Neural crest cell (in vitro differentiated cells): Measurements from ENCODE around the gene FGG. TPM values are rescaled to one million over a fixed set of nuclear protein-coding genes. Genes with fewer than 3 reads are reported as not detected.
"Not testable (repeated sequence)": the region's sequence is repeated elsewhere in the genome, so short reads cannot be mapped to it uniquely, and the experiment has no call there.

Experiments used
- DNase-seq: peaks from one replicate; pipeline ENCODE4 v3.0.0; 2021; ENCODE audit warnings: low read depth, mixed read lengths, low spot score
- H3K27ac Mint-ChIP-seq: one replicate; pipeline ENCODE4 v1.8.0; 2021; ENCODE audit warnings: mild to moderate bottlenecking, mixed read lengths; ENCODE audit not compliant: unreplicated experiment
- H3K27me3 Mint-ChIP-seq: 2 replicates; pipeline ENCODE4 v1.8.0; 2021; ENCODE audit warnings: low read depth, mild to moderate bottlenecking, mixed read lengths
- H3K36me3 Mint-ChIP-seq: 2 replicates; pipeline ENCODE4 v1.8.0; 2021; ENCODE audit warnings: low read depth, mild to moderate bottlenecking, mixed read lengths
- H3K4me1 Mint-ChIP-seq: 2 replicates; pipeline ENCODE4 v1.8.0; 2021; ENCODE audit warnings: mixed read lengths
- H3K4me3 Mint-ChIP-seq: one replicate; pipeline ENCODE4 v1.8.0; 2021; ENCODE audit warnings: mild to moderate bottlenecking, mixed read lengths
- H3K9me3 Mint-ChIP-seq: 2 replicates; pipeline ENCODE4 v1.8.0; 2021; ENCODE audit warnings: mixed read lengths
- total RNA-seq: library from RNA; stranded (reverse); gene quantifications from 2 replicates; pipeline ENCODE4 v1.2.1, GENCODE V29; 2021
- TF ChIP-seq, protein P1 (sequence below): fragments of 200-600 bp; sonication (generic); conservative IDR thresholded peaks from 2 replicates; pipeline ENCODE4 v1.5.0; 2021; ENCODE audit warnings: antibody characterized with exemption, mild to moderate bottlenecking

The FGG gene
- total RNA-seq, 1 donor from 2014 or later, result not detected

- Mint-ChIP-seq H3K9me3 (no peaks in the 10 kb centered on the region), H3K4me3 (no peak overlapping the region), H3K27ac (no peak overlapping the region), H3K4me1 (peaks cover 7% of the 10 kb centered on the region), H3K27me3 (no peaks in the 10 kb centered on the region), H3K36me3 (no peaks in the 10 kb centered on the region)
- DNase-seq, result no peak
- TF ChIP-seq, protein P1, sequence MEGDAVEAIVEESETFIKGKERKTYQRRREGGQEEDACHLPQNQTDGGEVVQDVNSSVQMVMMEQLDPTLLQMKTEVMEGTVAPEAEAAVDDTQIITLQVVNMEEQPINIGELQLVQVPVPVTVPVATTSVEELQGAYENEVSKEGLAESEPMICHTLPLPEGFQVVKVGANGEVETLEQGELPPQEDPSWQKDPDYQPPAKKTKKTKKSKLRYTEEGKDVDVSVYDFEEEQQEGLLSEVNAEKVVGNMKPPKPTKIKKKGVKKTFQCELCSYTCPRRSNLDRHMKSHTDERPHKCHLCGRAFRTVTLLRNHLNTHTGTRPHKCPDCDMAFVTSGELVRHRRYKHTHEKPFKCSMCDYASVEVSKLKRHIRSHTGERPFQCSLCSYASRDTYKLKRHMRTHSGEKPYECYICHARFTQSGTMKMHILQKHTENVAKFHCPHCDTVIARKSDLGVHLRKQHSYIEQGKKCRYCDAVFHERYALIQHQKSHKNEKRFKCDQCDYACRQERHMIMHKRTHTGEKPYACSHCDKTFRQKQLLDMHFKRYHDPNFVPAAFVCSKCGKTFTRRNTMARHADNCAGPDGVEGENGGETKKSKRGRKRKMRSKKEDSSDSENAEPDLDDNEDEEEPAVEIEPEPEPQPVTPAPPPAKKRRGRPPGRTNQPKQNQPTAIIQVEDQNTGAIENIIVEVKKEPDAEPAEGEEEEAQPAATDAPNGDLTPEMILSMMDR, result no peak
Measured at GRCh38 chr4:154597798-154598774, 14.4 kb downstream of the FGG start.

- H3K4me1 Mint-ChIP-seq, DNase-seq, H3K9me3 Mint-ChIP-seq, H3K27ac Mint-ChIP-seq, H3K27me3 Mint-ChIP-seq, H3K4me3 Mint-ChIP-seq, H3K36me3 Mint-ChIP-seq: not testable (repeated sequence)
Measured at GRCh38 chr4:154597281-154597680, 15.2 kb downstream of the FGG start.

GRCh38 chr4:154595807-154596206 lies 16.6 kb downstream of the FGG start:
- no peak for DNase-seq
- no peaks in the 10 kb centered on the region for H3K9me3 Mint-ChIP-seq
- TF ChIP-seq, protein P1, result no peak
- H3K4me1 Mint-ChIP-seq, result peaks cover 7% of the 10 kb centered on the region
- no peaks in the 10 kb centered on the region for H3K27me3 Mint-ChIP-seq
- no peak overlapping the region for H3K27ac Mint-ChIP-seq
- no peaks in the 10 kb centered on the region for H3K36me3 Mint-ChIP-seq
- H3K4me3 Mint-ChIP-seq, result no peak overlapping the region

- not testable (repeated sequence) for H3K9me3 Mint-ChIP-seq, DNase-seq, H3K27ac Mint-ChIP-seq, H3K4me3 Mint-ChIP-seq, H3K27me3 Mint-ChIP-seq, H3K36me3 Mint-ChIP-seq, H3K4me1 Mint-ChIP-seq
Measured at GRCh38 chr4:154594343-154594742, 18.1 kb downstream of the FGG start.

DNA sequence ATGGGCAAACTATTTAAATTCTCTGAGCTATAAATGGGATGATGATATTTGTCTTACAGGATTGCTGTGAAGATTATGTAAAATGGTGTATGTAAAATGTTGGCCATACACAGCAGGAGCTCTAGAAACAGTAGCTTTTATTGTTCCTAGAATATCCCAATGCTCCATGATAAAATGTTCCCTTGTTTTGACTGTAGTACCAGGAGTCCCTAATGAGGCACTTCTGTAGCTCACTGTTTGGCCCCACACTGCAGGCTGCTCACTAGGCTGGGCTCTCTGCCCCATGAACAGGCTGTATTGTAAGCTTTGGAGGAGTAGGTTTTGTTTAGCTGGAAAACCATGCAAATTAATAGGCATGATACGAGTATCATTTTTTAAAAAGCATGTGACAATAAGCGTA lies 18.6 kb downstream of the FGG start:
- Mint-ChIP-seq H3K36me3 (no peaks in the 10 kb centered on the region), H3K4me1 (peaks cover 7% of the 10 kb centered on the region), H3K27me3 (peaks cover 10% of the 10 kb centered on the region), H3K4me3 (no peak overlapping the region), H3K9me3 (no peaks in the 10 kb centered on the region), H3K27ac (no peak overlapping the region)
- TF ChIP-seq, protein P1, result no peak
- DNase-seq, result no peak

DNA sequence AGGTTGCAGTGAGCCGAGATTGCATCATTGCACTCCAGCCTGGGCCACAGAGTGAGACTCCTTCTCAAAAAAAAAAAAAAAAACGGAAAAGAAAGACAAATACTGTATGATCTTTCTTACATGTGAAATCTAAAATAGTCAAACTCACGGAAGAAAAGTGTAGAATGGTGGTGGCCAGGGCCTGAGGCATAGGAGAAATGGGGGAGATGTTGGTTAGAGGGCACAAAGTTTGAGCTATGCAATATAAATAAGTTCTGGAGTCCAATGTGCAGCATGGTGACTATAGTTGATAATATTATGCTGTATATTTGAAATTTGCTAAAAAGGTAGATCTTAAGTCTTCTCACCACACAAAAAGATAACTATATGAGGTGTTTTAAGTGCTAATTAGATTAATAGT lies 20.6 kb downstream of the FGG start:
- no peaks in the 10 kb centered on the region for H3K9me3 Mint-ChIP-seq
- peaks cover 17% of the 10 kb centered on the region for H3K27me3 Mint-ChIP-seq

More for the DNA sequence above, 20.6 kb downstream of the FGG start:
- no peak overlapping the region for H3K4me3 Mint-ChIP-seq
- H3K36me3 Mint-ChIP-seq, result no peaks in the 10 kb centered on the region
- no peak overlapping the region for H3K27ac Mint-ChIP-seq
- peaks cover 7% of the 10 kb centered on the region for H3K4me1 Mint-ChIP-seq
- TF ChIP-seq, protein P1, result no peak
- no peak for DNase-seq
